ENCODE data around the gene PRKCI.
A peak's percentile ranks its signal among the peaks of the same experiment; 100 is the strongest.
"Not testable (repeated sequence)": the region's sequence is repeated elsewhere in the genome, so short reads cannot be mapped to it uniquely, and the experiment has no call there.

Gene PRKCI

DNA sequence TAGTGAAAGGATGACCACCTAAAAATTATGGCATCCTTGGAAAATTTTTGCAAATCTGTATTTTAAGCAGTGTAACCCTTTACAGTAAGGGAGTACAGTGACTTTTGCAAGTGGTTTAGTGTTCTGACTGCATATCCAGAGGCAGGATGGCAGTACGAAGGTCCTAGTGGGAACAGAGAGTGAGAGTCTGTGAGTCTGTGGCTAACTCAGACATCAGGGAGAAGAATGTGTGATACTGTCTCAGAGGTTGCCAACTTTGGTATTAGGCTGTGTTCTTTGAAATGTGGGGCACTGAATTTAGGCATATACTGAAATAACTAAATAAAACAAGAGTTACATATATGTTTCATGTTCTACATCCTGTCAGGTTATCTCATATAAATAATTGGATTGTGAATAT is 25.7 kb downstream of the PRKCI start:
- no peak overlapping the region for H3K4me3 Mint-ChIP-seq
- H3K27me3 Mint-ChIP-seq: no peaks in the 10 kb centered on the region
- no peaks in the 10 kb centered on the region for H3K9me3 Mint-ChIP-seq
- H3K36me3 Mint-ChIP-seq (ENCODE audit: low read depth): peaks cover 16% of the 10 kb centered on the region
- ATAC-seq (no peak), DNase-seq (no peak)
- H3K4me1 Mint-ChIP-seq: peaks cover 10% of the 10 kb centered on the region
- no peak overlapping the region for H3K27ac Mint-ChIP-seq

DNA sequence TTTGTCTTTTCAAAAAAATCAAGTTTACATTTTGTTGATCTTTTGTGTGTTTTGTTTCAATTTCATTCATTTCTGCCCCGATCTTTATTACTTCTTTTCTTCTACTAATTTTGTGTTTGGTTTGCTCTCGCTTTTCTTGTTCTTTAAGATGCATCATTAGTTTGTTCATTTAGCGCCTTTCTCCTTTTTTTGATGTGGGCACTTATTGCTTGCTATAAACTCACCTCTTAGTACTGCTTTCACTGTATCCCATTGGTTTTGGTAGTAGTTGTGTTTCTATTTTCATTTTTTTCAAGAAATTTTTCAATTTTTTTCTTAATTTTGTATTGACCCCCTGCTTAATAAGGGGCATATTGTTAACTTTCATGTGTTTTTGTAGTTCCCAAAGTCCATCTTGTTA is 34.4 kb downstream of the PRKCI start:
- H3K9me3 Mint-ChIP-seq: peaks cover 18% of the 10 kb centered on the region
- H3K36me3 Mint-ChIP-seq (ENCODE audit: low read depth): peaks cover 37% of the 10 kb centered on the region
- ATAC-seq (no peak), DNase-seq (no peak)
- peak overlapping the region; percentile 92 for H3K27ac Mint-ChIP-seq
- no peak overlapping the region for H3K4me3 Mint-ChIP-seq
- H3K4me1 Mint-ChIP-seq: peaks cover 49% of the 10 kb centered on the region
- no peaks in the 10 kb centered on the region for H3K27me3 Mint-ChIP-seq

DNA sequence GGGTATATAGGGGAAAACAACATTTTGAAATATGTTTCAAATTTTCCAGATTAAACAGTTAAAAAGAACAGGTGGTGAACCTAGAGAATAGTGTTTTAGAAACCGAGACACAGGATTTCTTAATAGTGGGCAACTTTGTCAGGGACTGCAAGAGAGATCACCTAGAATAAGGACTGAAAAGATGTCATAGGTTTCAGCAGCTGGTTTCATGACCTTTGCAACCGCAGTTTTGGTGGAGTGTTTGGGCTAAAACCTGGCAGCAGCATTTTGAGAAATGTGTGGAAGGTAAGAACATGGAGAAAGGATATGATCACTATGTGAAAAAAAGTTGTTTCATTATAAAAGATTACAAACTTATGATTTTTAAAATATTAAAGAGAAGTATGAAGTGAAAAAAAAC is 34.9 kb downstream of the PRKCI start:
- Mint-ChIP-seq H3K27ac (peak overlapping the region; percentile 92), H3K9me3 (peaks cover 18% of the 10 kb centered on the region), H3K27me3 (no peaks in the 10 kb centered on the region), H3K36me3 (ENCODE audit: low read depth) (peaks cover 37% of the 10 kb centered on the region), H3K4me3 (peak overlapping the region; percentile 22), H3K4me1 (peaks cover 49% of the 10 kb centered on the region)
- peak; percentile 80 for ATAC-seq
- DNase-seq: peak; percentile 29

DNA sequence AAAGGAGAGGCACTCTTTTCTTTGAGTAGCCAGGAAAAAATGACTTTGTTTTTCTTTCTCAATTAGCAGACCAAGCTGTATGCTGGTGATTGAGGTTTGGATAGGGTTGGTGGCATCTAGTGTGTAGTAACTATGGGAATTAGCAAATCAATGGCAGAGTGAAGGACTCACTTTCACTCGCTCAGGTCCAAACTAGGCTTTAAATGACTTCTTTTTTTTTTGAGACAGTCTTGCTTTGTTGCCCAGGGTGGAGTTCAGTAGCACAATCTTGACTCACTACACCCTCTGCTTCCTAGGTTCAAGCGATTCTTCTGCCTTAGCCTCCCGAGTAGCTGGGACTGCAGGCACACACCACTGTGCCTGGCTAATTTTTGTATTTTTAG is 35.9 kb downstream of the PRKCI start:
- Mint-ChIP-seq H3K4me3 (peak overlapping the region; percentile 22), H3K9me3 (peaks cover 18% of the 10 kb centered on the region)

DNA sequence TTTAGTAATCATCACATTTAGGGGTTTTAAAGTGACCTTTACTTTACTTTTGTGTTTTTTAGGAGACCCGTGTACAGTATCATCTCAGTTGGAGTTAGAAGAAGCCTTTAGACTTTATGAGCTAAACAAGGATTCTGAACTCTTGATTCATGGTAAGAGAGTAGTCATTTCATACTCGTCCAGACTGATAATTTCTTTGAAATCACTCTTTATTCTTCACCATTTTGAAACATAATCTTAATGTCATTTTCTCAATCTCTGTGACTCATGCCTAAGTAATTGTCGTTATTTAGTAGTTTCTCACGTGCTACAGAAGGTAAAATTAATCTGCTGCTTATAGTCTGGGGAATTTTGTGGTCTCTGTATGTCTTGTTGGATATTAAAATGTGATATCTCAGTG is 37.7 kb downstream of the PRKCI start:
- H3K27ac Mint-ChIP-seq: peak overlapping the region; percentile 24
- H3K4me3 Mint-ChIP-seq: no peak overlapping the region
- DNase-seq (no peak), ATAC-seq (no peak)
- H3K27me3 Mint-ChIP-seq: no peaks in the 10 kb centered on the region
- peaks cover 18% of the 10 kb centered on the region for H3K9me3 Mint-ChIP-seq
- H3K36me3 Mint-ChIP-seq (ENCODE audit: low read depth): peaks cover 34% of the 10 kb centered on the region
- H3K4me1 Mint-ChIP-seq: peaks cover 49% of the 10 kb centered on the region

More for the DNA sequence above, 35.9 kb downstream of the PRKCI start:
- Mint-ChIP-seq H3K27ac (peak overlapping the region; percentile 92), H3K36me3 (ENCODE audit: low read depth) (peaks cover 38% of the 10 kb centered on the region), H3K4me1 (peaks cover 49% of the 10 kb centered on the region), H3K27me3 (no peaks in the 10 kb centered on the region)
- ATAC-seq: peak; percentile 11
- no peak for DNase-seq

DNA sequence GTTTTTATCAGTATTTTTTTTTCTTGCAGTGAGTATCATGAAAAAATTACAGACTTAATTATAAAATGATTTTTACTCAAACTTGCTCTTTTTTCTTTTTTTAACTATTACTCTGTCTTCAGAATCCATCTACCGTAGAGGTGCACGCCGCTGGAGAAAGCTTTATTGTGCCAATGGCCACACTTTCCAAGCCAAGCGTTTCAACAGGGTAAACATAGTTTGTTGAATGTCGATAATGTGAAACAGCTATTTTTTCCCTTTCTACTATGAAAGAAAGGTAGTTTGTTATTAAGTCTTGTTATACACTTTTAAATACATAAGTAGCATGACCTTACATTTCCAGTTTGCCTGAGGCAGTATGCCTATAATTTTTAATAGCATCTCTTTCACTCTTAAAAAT is 45.6 kb downstream of the PRKCI start:
- Mint-ChIP-seq H3K27me3 (no peaks in the 10 kb centered on the region), H3K27ac (no peak overlapping the region), H3K4me3 (no peak overlapping the region), H3K9me3 (no peaks in the 10 kb centered on the region), H3K36me3 (ENCODE audit: low read depth) (peaks cover 20% of the 10 kb centered on the region), H3K4me1 (no peaks in the 10 kb centered on the region)
- DNase-seq: no peak
- no peak for ATAC-seq

DNA sequence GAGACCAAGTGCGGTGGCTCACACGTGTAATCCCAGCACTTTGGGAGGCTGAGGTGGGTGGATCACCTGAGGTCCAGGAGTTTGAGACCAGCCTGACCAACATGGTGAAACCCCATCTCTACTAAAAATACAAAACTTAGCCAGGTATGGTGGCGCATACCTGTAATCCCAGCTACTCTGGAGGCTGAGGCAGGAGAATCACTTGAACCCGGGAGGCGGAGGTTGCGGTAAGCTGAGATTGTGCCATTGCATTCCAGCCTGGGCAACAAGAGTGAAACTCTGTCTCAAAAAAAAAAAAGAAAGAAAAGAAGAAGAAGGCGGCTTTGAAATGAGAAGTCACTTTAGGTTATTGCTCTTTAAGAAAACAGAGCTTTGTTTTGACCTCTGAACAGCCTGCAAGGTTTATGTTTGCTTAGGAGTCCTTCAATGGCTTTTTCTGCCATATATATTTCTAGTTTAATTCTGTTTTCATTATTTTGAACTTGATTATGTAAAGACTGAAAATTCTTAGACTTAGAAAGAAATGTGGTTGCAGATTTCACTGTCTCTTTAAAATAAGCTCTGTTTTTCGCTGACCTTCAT is 47.5 kb downstream of the PRKCI start:
- not testable (repeated sequence) for H3K9me3 Mint-ChIP-seq, H3K27me3 Mint-ChIP-seq, ATAC-seq, DNase-seq, H3K4me3 Mint-ChIP-seq, H3K4me1 Mint-ChIP-seq, H3K27ac Mint-ChIP-seq
- H3K36me3 Mint-ChIP-seq (ENCODE audit: low read depth): peaks cover 21% of the 10 kb centered on the region

DNA sequence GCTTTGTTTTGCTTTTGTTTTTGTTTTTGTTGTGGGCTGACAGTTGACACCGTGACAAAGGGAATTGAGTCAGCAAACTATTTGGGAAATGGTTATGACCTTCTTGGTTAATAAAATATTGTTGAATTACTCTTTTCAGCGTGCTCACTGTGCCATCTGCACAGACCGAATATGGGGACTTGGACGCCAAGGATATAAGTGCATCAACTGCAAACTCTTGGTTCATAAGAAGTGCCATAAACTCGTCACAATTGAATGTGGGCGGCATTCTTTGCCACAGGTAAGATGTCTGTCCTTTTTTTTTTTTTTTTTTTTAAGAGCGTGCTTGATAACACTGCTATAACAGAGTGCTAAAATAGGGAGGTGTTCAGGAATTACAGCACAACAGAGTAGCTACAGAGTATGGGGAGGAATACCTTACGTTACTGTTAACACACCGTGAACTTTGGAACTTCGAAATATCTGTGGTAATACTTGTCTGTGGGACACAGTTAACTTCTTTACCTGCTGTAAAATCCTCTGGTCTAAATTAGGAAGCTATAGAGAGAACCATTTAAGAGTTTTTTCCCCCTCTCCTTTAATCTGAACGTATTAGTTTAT is 48.2 kb downstream of the PRKCI start:
- ATAC-seq (no peak), DNase-seq (no peak)
- Mint-ChIP-seq H3K4me3 (no peak overlapping the region), H3K27me3 (no peaks in the 10 kb centered on the region), H3K4me1 (no peaks in the 10 kb centered on the region), H3K9me3 (no peaks in the 10 kb centered on the region), H3K27ac (no peak overlapping the region), H3K36me3 (ENCODE audit: low read depth) (peaks cover 22% of the 10 kb centered on the region)

DNA sequence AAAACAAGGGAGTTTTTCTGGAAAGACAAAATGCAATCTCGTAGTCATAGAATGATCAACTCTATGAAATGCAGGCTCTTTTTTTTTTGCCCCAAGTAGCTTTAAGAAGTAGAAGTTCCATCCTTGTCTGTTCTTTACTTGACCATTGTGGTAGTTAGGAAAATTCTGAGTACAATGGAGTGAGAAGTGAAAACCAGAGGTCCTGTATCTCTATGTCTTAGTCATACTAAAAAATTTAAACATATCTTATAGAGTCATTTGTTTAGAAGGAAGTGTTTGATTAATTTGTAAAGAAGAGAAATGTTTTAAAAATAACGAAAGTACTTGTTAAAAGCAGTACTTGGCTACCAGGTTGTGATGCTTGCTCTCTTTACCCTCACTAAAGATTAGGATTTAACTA is 52.4 kb downstream of the PRKCI start:
- no peak overlapping the region for H3K27ac Mint-ChIP-seq
- no peak for ATAC-seq
- peaks cover 36% of the 10 kb centered on the region for H3K36me3 Mint-ChIP-seq (ENCODE audit: low read depth)

DNA sequence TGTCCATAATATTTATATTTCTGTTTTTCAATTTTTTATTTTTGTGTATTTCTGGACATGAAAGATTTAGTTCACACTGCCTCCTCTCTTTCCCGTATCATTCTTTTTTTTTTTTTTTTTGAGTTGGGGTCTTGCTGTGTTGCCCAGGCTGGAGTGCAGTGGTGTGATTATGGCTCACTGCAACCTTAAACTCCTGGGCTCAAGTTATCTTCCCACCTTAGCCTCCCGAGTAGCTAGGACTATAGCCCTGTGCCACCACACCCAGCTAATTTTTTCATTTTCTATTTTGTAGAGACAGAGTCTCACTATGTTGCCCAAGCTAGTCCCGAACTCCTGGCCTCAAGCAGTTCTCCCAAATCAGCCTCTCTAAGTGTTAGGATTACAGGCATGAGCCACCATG is 53.6 kb downstream of the PRKCI start:
- H3K36me3 Mint-ChIP-seq (ENCODE audit: low read depth): peaks cover 31% of the 10 kb centered on the region
- no peak for ATAC-seq
- H3K9me3 Mint-ChIP-seq: no peaks in the 10 kb centered on the region
- DNase-seq: no peak
- peaks cover 15% of the 10 kb centered on the region for H3K4me1 Mint-ChIP-seq
- H3K4me3 Mint-ChIP-seq: no peak overlapping the region
- H3K27me3 Mint-ChIP-seq: no peaks in the 10 kb centered on the region
- H3K27ac Mint-ChIP-seq: no peak overlapping the region

More for the DNA sequence above, 52.4 kb downstream of the PRKCI start:
- no peaks in the 10 kb centered on the region for H3K27me3 Mint-ChIP-seq
- DNase-seq: no peak
- no peak overlapping the region for H3K4me3 Mint-ChIP-seq
- H3K9me3 Mint-ChIP-seq: no peaks in the 10 kb centered on the region
- H3K4me1 Mint-ChIP-seq: peaks cover 15% of the 10 kb centered on the region

DNA sequence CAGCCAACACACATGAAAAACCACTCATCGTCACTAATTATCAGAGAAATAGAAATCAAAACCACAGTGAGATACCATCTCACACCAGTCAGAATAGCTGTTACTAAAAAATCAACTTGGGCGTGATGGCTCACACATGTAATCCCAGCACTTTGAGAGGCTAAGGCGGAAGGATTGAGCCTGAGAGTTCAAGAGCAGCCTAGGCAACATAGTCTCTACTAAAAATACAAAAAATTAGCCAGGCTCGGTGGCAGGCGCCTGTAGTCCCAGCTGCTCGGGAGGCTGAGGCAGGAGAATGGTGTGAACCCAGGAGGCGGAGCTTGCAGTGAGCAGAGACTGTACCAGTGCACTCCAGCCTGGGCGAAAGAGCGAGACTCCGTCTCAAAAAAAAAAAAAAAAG is 55.1 kb downstream of the PRKCI start:
- peak; percentile 10 for ATAC-seq
- H3K27me3 Mint-ChIP-seq, H3K27ac Mint-ChIP-seq, DNase-seq, H3K9me3 Mint-ChIP-seq: not testable (repeated sequence)
- Mint-ChIP-seq H3K36me3 (ENCODE audit: low read depth) (peaks cover 29% of the 10 kb centered on the region), H3K4me1 (peaks cover 15% of the 10 kb centered on the region), H3K4me3 (peak overlapping the region; percentile 34)

DNA sequence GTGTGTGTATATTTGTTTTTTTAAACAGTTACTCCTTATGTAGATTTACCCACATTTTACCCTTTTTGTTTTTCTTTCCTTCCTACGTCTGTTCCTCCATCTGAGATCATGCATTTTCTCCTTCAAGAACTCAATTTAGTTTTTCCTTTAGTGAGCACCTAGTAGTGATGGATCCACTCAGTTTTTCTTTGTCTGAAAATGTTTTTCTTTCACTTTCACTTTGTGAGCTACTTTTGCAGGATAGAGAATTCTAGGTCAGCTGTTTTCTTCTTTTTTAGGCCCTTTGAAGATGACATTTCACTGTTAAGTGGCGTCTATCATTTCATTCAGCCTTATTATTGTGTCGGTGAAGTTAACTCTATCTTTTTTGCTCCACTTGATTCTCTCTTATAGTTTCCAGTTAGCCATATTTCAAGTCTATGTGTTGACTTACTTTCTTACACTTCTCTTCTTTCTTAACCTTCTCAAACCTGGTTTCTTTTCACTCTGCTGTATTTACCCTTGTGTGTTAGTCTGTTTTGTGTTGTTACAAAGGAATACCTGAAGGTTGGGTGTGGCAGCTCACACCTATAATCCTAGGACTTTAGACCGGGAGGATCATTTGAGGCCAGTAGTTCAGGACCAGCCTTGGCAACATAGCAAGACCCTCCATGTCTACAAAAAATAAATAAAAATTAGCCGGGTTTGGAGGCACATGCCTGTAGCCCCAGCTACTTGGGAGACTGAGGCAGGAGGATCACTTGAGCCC is 55.8 kb downstream of the PRKCI start:
- Mint-ChIP-seq H3K36me3 (ENCODE audit: low read depth) (peaks cover 32% of the 10 kb centered on the region), H3K4me1 (peaks cover 15% of the 10 kb centered on the region), H3K27me3 (no peaks in the 10 kb centered on the region), H3K4me3 (peak overlapping the region; percentile 59), H3K27ac (peak overlapping the region; percentile 61), H3K9me3 (no peaks in the 10 kb centered on the region)
- ATAC-seq (no peak), DNase-seq (no peak)

DNA sequence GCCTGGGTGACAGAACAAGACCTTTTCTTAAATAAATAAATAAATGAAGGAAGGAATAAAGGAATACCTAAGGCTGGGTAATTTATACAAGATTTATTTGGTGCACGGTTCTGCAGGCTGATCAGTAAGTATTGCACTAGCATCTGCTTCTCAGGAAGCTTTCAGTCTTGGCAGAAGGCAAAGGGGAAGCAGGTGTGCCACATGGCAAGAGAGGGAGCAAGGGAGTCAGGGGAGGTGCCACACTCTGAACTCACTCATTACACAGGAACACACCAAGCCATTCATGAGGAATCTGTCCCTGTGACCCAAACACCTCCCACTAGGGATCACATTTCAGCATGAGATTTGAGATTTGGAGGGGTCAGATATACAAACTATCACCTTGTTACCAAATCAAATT is 56.4 kb downstream of the PRKCI start:
- Mint-ChIP-seq H3K27ac (no peak overlapping the region), H3K27me3 (no peaks in the 10 kb centered on the region), H3K4me1 (peaks cover 15% of the 10 kb centered on the region), H3K9me3 (no peaks in the 10 kb centered on the region), H3K4me3 (no peak overlapping the region), H3K36me3 (ENCODE audit: low read depth) (peaks cover 34% of the 10 kb centered on the region)
- DNase-seq (no peak), ATAC-seq (no peak)

DNA sequence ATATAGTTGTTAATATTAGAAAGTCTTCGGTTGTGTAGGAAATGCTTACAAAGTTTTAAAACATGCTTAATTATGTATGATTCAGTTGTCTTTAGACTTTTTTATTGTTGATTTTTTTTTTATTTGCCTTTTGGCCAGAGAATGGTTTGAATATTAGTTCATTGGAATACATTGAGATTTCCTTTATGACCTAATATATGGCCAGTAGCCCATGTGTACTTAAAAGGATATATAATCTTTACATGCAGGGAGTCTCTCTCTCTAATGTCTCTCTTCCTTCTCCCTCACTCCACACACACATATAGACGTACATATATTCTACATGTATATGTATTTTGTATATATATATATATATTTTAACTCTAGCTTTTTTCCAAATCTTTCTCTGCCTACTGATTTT is 68.0 kb downstream of the PRKCI start:
- ATAC-seq (no peak), DNase-seq (no peak)
- Mint-ChIP-seq H3K4me1 (no peaks in the 10 kb centered on the region), H3K27me3 (no peaks in the 10 kb centered on the region), H3K36me3 (ENCODE audit: low read depth) (peaks cover 2% of the 10 kb centered on the region), H3K4me3 (no peak overlapping the region), H3K27ac (no peak overlapping the region), H3K9me3 (no peaks in the 10 kb centered on the region)

DNA sequence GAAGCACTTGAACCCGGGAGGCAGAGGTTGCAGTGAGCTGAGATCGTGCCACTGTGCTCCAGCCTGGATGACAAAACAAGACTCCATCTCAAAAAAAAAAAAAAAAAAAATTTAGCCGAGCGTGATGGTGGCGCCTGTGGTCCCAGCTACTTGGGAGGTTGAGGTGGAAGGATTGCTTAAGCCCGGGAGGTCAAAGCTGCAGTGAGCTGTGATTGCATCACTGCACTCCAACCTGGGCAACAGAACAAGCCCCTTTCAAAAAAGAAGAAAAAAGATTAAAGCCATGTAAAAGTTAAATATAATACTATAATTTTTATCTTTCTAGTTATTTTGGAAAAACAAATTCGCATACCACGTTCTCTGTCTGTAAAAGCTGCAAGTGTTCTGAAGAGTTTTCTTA is 73.4 kb downstream of the PRKCI start:
- Mint-ChIP-seq H3K27me3 (no peaks in the 10 kb centered on the region), H3K4me3 (no peak overlapping the region), H3K4me1 (no peaks in the 10 kb centered on the region), H3K27ac (no peak overlapping the region), H3K36me3 (ENCODE audit: low read depth) (peaks cover 6% of the 10 kb centered on the region), H3K9me3 (no peaks in the 10 kb centered on the region)
- DNase-seq (no peak), ATAC-seq (no peak)

Data from activated naive CD8-positive, alpha-beta T cell treated with anti-CD3 and anti-CD28 coated beads, Interleukin-2, amount 50 U/mL, for 24 hours (primary cell).